ENCODE measurements around the gene CYTH2.

GRCh38 chr19:48493718-48494401 is 24.7 kb downstream of the CYTH2 start:
- TF ChIP-seq CTCF (IDR thresholded peaks at IDR 0.05; ENCODE audit: low read depth, low read length) (no peak), EZH2phosphoT487 (IDR thresholded peaks at IDR 0.05; ENCODE audit: low read depth) (no peak)
